ENCODE results near the gene PSPN. TPM values are rescaled to one million over a fixed set of nuclear protein-coding genes. Genes with fewer than 3 reads are reported as not detected.

Gene PSPN
- total and polyA plus RNA-seq, 3 experiments from 2014 or later, result 0.76 to 1.8 (median 1.6) TPM

DNA sequence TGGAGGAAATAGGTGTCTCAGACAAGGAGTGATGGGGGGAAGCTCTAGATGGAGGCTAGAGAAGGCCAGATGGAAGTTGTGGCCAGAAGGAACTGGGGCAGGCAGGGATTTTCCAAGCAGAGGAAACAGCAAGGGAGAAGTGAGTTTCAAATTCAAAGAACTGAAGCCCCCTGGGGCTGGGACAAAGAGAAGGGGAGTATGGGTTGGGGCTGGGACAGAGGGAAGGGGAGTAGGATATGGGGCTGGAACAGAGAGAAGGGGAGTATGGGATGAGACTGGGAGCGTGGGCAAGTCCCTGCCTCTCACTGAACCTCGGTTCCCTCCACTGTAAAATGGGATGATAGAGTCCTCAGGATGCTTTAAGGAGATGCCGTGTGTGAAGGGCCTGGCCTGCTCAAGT is 19.1 kb upstream of the PSPN start:
- ChIA-PET POLR2A (interaction anchor here (0.7 kb wide), 1 partner anchor 268 kb away, joined by 10 read pairs; no protein-coding TSS in a partner anchor), CTCF (no interaction called here)
- H3K27ac Mint-ChIP-seq, result peak overlapping the region in 7 of 8 donors; percentile 55 to 99 (median 82)
- Histone ChIP-seq H3K4me3 (ENCODE audit: low read length) (no peak overlapping the region), H3K27me3 (ENCODE audit: insufficient read depth, low read length, poor library complexity, severe bottlenecking) (no peaks in the 10 kb centered on the region), H3K9me3 (ENCODE audit: low read length) (no peaks in the 10 kb centered on the region), H3K4me1 (ENCODE audit: insufficient read depth, low read length) (peaks cover 24% of the 10 kb centered on the region), H3K36me3 (ENCODE audit: insufficient read depth, low read length) (peaks cover 5% of the 10 kb centered on the region), H3K27ac (ENCODE audit: low read depth, low read length) (no peak overlapping the region)
- peaks cover 23 to 28% (median 26%) of the 10 kb centered on the region in 3 donors for H3K4me1 Mint-ChIP-seq
- peaks cover 0 to 26% (median 5%) of the 10 kb centered on the region in 3 donors for H3K36me3 Mint-ChIP-seq
- H3K27me3 Mint-ChIP-seq, result peaks cover 0 to 5% of the 10 kb centered on the region in 2 donors
- no peak for DNase-seq
- H3K9me3 Mint-ChIP-seq, result no peaks in the 10 kb centered on the region
- H3K4me3 Mint-ChIP-seq, result peak overlapping the region; percentile 22 to 98 (median 93)

DNA sequence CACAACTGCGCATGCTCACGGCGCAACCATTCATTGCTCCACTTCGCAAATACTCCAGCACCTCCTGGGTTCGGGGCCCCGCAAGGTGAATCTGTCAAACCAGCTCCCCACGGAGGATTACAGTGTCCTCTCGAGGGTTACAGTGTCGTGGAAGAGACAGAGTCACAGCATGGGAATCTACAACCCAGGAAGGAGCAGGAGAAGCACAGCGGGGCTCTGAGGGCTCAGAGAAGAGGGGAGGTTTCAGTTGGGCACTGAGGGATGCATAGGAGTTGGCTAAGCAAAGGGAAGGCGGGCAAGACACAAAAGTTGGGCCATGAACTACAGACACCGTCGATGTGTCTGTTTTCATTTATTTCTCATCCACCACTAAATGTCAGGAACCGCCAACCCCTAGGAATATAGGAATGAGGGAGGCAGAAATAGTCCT is 18.3 kb upstream of the PSPN start:
- Mint-ChIP-seq H3K4me1 (peaks cover 23 to 28% (median 26%) of the 10 kb centered on the region in 3 donors), H3K27ac (peak overlapping the region; percentile 97 to 100 (median 99)), H3K27me3 (peaks cover 0 to 5% of the 10 kb centered on the region in 2 donors), H3K36me3 (peaks cover 0 to 33% (median 5%) of the 10 kb centered on the region in 3 donors), H3K4me3 (peak overlapping the region; percentile 93 to 98 (median 96)), H3K9me3 (no peaks in the 10 kb centered on the region)
- POLR2A ChIA-PET, result interaction anchor here (2.5 kb wide), 1 partner anchor 21 kb away, joined by 13 read pairs; the partner anchor contains the start of gene ALKBH7
- Histone ChIP-seq H3K27ac (ENCODE audit: low read depth, low read length) (peak overlapping the region; percentile 100), H3K9me3 (ENCODE audit: low read length) (no peaks in the 10 kb centered on the region), H3K27me3 (ENCODE audit: insufficient read depth, low read length, poor library complexity, severe bottlenecking) (no peaks in the 10 kb centered on the region), H3K36me3 (ENCODE audit: insufficient read depth, low read length) (peaks cover 11% of the 10 kb centered on the region), H3K4me1 (ENCODE audit: insufficient read depth, low read length) (peaks cover 24% of the 10 kb centered on the region), H3K4me3 (ENCODE audit: low read length) (peak overlapping the region; percentile 84)
- CTCF ChIA-PET, result interaction anchor here (0.8 to 1.8 kb wide), 2 partner anchors 17 to 175 kb away, joined by 3 to 4 read pairs; no protein-coding TSS in a partner anchor
- DNase-seq, result peak in 1 of 5 donors; percentile 49

DNA sequence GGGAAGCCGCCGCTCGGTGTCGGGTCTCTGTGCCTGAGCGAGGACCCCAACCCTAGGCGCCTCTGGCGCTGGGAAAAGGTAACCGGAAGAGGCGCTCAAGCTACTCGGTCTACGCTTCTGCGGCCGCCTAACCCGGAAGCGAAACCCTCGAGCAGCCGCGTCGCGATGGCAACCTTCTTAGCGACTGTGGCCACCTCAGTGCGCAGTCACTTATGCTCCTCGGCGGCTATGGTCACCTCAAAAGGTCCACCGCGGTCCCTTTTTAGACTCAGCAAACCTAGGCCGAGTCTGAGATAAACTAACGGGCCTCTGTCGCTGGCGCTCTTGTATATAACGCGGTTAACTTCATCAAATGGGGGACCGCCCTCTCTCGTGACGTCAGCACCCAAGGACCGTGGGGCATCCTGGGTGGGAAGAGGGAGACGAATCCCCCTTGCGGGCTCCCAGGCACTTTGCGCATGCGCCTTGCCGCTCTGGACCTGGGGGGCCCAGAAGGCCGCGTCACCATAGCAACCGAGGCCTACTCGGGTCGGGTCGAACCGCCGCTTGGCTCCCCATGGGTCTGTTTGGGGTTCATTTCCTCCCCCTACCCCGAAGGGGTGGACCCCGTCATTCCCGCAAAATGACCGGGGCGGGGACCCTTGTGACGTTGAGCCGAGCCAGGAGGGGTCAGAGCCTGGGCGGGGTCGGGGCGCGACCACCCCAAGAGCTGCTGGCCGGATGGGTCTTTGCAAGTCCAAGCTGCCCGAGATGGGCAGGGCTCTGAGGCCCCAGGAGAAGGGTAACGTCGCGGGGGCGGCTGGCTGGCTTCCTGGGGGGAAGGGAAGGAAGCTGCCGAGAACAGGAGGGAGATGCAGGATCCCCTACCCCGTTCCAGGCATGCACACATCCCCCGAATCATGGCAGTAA is 17.6 kb upstream of the PSPN start, which contains the start of gene GTF2F1:
TSS of gene GTF2F1 (minus strand) at position 91 of the 909 bp plus-strand sequence. CDS start 169 bp downstream, outside the sequence.
- Histone ChIP-seq H3K27me3 (ENCODE audit: insufficient read depth, low read length, poor library complexity, severe bottlenecking) (no peaks in the 10 kb centered on the region), H3K9me3 (ENCODE audit: low read length) (no peaks in the 10 kb centered on the region), H3K4me1 (ENCODE audit: insufficient read depth, low read length) (peaks cover 24% of the 10 kb centered on the region), H3K4me3 (ENCODE audit: low read length) (peak within 1 kb of the TSS; percentile 84), H3K27ac (ENCODE audit: low read depth, low read length) (peak within 1 kb of the TSS; percentile 100), H3K36me3 (ENCODE audit: insufficient read depth, low read length) (peaks cover 14% of the 10 kb centered on the region)
- Mint-ChIP-seq H3K4me3 (peak within 1 kb of the TSS; percentile 93 to 98 (median 96)), H3K9me3 (no peaks in the 10 kb centered on the region), H3K27me3 (peaks cover 0 to 5% of the 10 kb centered on the region in 2 donors), H3K4me1 (peaks cover 23 to 29% (median 26%) of the 10 kb centered on the region in 3 donors), H3K27ac (peak within 1 kb of the TSS; percentile 97 to 100 (median 99)), H3K36me3 (peaks cover 2 to 38% (median 5%) of the 10 kb centered on the region in 3 donors)
- POLR2A ChIA-PET, result interaction anchor here (1.0 to 2.5 kb wide), 4 partner anchors 20 to 110 kb away, joined by 3 to 13 read pairs (median 4); partner anchors contain the start of genes ALKBH7, CLPP and KHSRP
- CTCF ChIA-PET, result interaction anchor here (0.8 to 1.8 kb wide), 3 partner anchors 17 to 175 kb away, joined by 3 to 5 read pairs (median 4); partner anchors contain the start of gene KHSRP
- peak; percentile 92 to 99 (median 95) for DNase-seq

DNA sequence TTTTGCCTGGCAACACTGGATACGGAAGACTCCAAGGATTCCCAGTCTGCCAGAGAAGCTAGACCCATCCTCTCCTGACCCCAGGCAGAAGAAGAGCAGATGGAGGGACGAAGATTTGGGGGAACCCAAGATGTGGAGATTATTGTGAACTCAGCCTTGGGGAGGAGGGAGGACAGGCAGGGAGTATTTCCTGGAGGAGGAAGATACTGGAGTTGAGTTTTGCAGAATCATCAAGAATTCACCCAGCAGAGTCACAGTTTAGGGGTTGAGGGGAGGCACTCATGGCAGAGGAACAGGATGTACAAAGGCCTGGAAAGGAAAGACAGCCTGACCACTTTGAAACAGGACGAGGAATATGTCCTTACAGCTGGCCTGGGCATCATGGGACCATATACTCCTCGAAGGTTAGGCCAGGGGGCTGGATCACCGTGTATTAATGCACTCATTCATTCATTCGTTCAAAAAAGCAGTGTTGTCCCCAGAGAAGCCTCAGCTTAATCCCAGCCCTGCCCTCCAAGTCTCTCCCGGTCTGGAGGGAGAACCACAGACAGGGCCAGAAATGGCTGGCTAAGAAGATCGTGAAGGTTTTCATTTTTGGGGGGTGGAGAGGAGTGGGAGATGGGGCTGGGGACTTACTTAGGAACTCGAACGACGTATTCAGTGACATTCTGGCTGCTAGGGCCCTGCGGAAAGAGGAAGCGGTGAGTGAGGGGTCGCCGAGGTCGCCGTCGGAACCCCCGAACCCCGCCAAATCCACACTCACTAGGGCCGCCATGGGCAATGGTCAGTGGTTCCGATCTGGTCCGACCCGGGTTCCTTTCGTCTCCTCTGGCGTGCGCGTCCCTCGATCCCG is 16.7 kb upstream of the PSPN start:
- H3K36me3 Mint-ChIP-seq, result peaks cover 4 to 46% (median 5%) of the 10 kb centered on the region in 3 donors
- H3K4me1 ChIP-seq (ENCODE audit: insufficient read depth, low read length), result peaks cover 24% of the 10 kb centered on the region
- peaks cover 25 to 31% (median 26%) of the 10 kb centered on the region in 3 donors for H3K4me1 Mint-ChIP-seq
- peaks cover 22% of the 10 kb centered on the region for H3K36me3 ChIP-seq (ENCODE audit: insufficient read depth, low read length)
- no peaks in the 10 kb centered on the region for H3K27me3 ChIP-seq (ENCODE audit: insufficient read depth, low read length, poor library complexity, severe bottlenecking)
- H3K4me3 ChIP-seq (ENCODE audit: low read length), result peak overlapping the region; percentile 84
- H3K27ac ChIP-seq (ENCODE audit: low read depth, low read length), result peak overlapping the region; percentile 100
- H3K27ac Mint-ChIP-seq, result peak overlapping the region; percentile 97 to 100 (median 99)
- CTCF ChIA-PET, result interaction anchor here (1.5 to 1.8 kb wide), 2 partner anchors 16 to 33 kb away, joined by 4 to 5 read pairs; partner anchors contain the start of gene KHSRP
- H3K4me3 Mint-ChIP-seq, result peak overlapping the region; percentile 93 to 98 (median 96)
- no peaks in the 10 kb centered on the region for H3K9me3 Mint-ChIP-seq
- H3K27me3 Mint-ChIP-seq, result peaks cover 0 to 5% of the 10 kb centered on the region in 2 donors
- peak in 1 of 5 donors; percentile 12 for DNase-seq
- POLR2A ChIA-PET, result interaction anchor here (0.6 to 2.5 kb wide), 5 partner anchors 19 to 124 kb away, joined by 3 to 13 read pairs (median 4); partner anchors contain the start of genes ALKBH7, CLPP and KHSRP
- no peaks in the 10 kb centered on the region for H3K9me3 ChIP-seq (ENCODE audit: low read length)

DNA sequence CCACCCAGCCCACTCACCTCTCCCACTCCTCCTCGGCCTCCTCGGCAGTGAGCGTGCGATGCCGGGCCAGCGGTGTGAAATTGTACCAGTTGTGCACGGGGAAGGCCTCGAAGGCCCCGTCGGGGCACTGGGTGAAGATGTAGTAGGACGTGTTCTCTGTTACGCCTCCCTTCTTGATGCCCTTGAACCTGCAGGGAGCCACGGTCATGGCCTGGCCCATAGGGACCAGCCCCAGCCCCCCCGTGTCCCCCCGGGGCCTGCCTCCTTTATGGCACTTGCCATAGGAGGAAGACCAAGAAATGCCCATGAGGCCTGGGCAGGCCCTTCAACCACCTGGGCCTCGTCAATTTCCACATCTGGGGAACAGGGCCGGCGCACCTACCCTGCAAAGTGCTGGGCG is 11.6 kb upstream of the PSPN start:
- H3K36me3 ChIP-seq (ENCODE audit: insufficient read depth, low read length), result peaks cover 26% of the 10 kb centered on the region
- Mint-ChIP-seq H3K27me3 (peaks cover 0 to 2% of the 10 kb centered on the region in 2 donors), H3K36me3 (peaks cover 8 to 74% (median 14%) of the 10 kb centered on the region in 3 donors), H3K9me3 (no peaks in the 10 kb centered on the region), H3K27ac (no peak overlapping the region), H3K4me1 (peaks cover 13 to 18% (median 14%) of the 10 kb centered on the region in 3 donors), H3K4me3 (no peak overlapping the region)
- H3K9me3 ChIP-seq (ENCODE audit: low read length), result no peaks in the 10 kb centered on the region
- no peak overlapping the region for H3K27ac ChIP-seq (ENCODE audit: low read depth, low read length)
- peaks cover 14% of the 10 kb centered on the region for H3K4me1 ChIP-seq (ENCODE audit: insufficient read depth, low read length)
- no peak for DNase-seq
- ChIA-PET POLR2A (interaction anchor here (0.6 kb wide), 1 partner anchor 14 kb away, joined by 3 read pairs; no protein-coding TSS in a partner anchor), CTCF (no interaction called here)
- H3K4me3 ChIP-seq (ENCODE audit: low read length), result no peak overlapping the region
- H3K27me3 ChIP-seq (ENCODE audit: insufficient read depth, low read length, poor library complexity, severe bottlenecking), result no peaks in the 10 kb centered on the region

DNA sequence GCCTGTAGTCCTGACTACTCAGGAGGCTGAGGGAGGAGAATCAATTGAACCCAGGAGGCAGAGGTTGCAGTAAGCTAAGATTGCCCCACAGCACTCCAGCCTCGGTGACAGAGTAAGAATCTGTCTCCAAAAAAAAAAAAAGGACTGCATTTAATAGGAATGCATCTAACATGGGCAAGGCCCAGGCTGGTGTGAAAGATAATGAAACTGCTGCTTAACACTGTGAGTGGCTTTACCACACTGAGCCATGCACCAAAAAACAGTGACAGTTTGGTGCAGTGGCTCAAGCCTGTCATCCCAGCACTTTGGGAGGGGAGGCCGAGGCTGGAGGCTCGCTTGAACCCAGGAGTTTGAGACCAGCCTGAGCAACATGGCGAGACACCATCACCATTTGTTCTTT is 8.6 kb upstream of the PSPN start:
- no peak overlapping the region for H3K27ac ChIP-seq (ENCODE audit: low read depth, low read length)
- peaks cover 34% of the 10 kb centered on the region for H3K36me3 ChIP-seq (ENCODE audit: insufficient read depth, low read length)
- H3K27me3 ChIP-seq (ENCODE audit: insufficient read depth, low read length, poor library complexity, severe bottlenecking), result no peaks in the 10 kb centered on the region
- no peak overlapping the region for H3K27ac Mint-ChIP-seq
- peaks cover 0 to 2% (median 2%) of the 10 kb centered on the region in 3 donors for H3K4me1 Mint-ChIP-seq
- H3K9me3 ChIP-seq (ENCODE audit: low read length), result no peaks in the 10 kb centered on the region
- ChIA-PET CTCF (no interaction called here), POLR2A (no interaction called here)
- no peak for DNase-seq
- H3K4me1 ChIP-seq (ENCODE audit: insufficient read depth, low read length), result no peaks in the 10 kb centered on the region
- H3K27me3 Mint-ChIP-seq, result peaks cover 0 to 1% of the 10 kb centered on the region in 2 donors
- no peak overlapping the region for H3K4me3 ChIP-seq (ENCODE audit: low read length)
- peaks cover 11 to 84% (median 15%) of the 10 kb centered on the region in 3 donors for H3K36me3 Mint-ChIP-seq
- no peaks in the 10 kb centered on the region for H3K9me3 Mint-ChIP-seq
- H3K4me3 Mint-ChIP-seq, result no peak overlapping the region

DNA sequence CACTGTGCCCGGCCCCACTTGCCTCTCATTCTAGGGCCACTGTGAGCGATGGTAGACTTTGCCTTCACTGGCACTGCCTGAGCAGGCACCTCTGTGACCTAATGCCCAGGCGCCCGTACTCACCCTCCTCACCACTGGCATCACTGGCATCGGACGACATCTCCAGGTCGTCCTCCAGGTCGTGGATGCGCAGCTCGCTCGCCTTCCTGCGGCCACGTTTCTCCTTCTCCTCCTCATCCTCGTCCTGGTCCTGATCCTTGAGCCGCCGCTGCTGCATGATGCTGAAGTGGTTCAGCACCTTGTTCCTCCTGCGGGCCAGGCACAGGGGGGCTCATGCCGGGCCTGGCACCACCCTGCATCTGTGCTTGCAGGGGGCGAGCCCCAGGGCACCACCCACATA is 7.5 kb upstream of the PSPN start:
- Histone ChIP-seq H3K4me3 (ENCODE audit: low read length) (no peak overlapping the region), H3K27me3 (ENCODE audit: insufficient read depth, low read length, poor library complexity, severe bottlenecking) (no peaks in the 10 kb centered on the region), H3K4me1 (ENCODE audit: insufficient read depth, low read length) (no peaks in the 10 kb centered on the region), H3K9me3 (ENCODE audit: low read length) (no peaks in the 10 kb centered on the region), H3K36me3 (ENCODE audit: insufficient read depth, low read length) (peaks cover 28% of the 10 kb centered on the region), H3K27ac (ENCODE audit: low read depth, low read length) (no peak overlapping the region)
- Mint-ChIP-seq H3K4me1 (peaks cover 0 to under 1% (median under 1%) of the 10 kb centered on the region in 3 donors), H3K27ac (peak overlapping the region in 1 of 8 donors; percentile 42), H3K36me3 (peaks cover 11 to 86% (median 12%) of the 10 kb centered on the region in 3 donors), H3K4me3 (no peak overlapping the region), H3K27me3 (peaks cover 0 to 1% of the 10 kb centered on the region in 2 donors), H3K9me3 (no peaks in the 10 kb centered on the region)
- ChIA-PET CTCF (no interaction called here), POLR2A (no interaction called here)
- DNase-seq, result no peak

Measured in CD8-positive, alpha-beta memory T cell (primary cell).